HG03565 (cell line): Measurements from ENCODE around the gene DDX18.
A peak's percentile ranks its signal among the peaks of the same experiment; 100 is the strongest.
"Not testable (repeated sequence)": the region's sequence is repeated elsewhere in the genome, so short reads cannot be mapped to it uniquely, and the experiment has no call there.

Source experiments
- ATAC-seq: cut with Tn5 transposase; IDR thresholded peaks from one replicate; pipeline ENCODE4 v1.9.1; 2021; ENCODE audit warnings: mild to moderate bottlenecking, moderate library complexity; ENCODE audit not compliant: unreplicated experiment

Gene DDX18

GRCh38 chr2:117814417-117815264, at the start of gene DDX18:
DDX18 (plus strand) TSS chr2:117814691; CDS start chr2:117814778, 87 bp downstream.
- peak; percentile 92 for ATAC-seq

GRCh38 chr2:117770730-117771129, 43.8 kb upstream of the DDX18 start:
- no peak for ATAC-seq

GRCh38 chr2:117771969-117772630, 42.4 kb upstream of the DDX18 start:
- ATAC-seq: no peak

GRCh38 chr2:117774716-117775115, 39.8 kb upstream of the DDX18 start:
- ATAC-seq: no peak

- no peak for ATAC-seq
Observed at GRCh38 chr2:117775703-117776219, 38.7 kb upstream of the DDX18 start.

GRCh38 chr2:117776888-117777287, 37.6 kb upstream of the DDX18 start:
- no peak for ATAC-seq

- ATAC-seq: peak; percentile 86
Observed at GRCh38 chr2:117785740-117786139, 28.8 kb upstream of the DDX18 start.

GRCh38 chr2:117786520-117786919, 28.0 kb upstream of the DDX18 start:
- ATAC-seq: no peak

GRCh38 chr2:117789505-117789904, 25.0 kb upstream of the DDX18 start:
- ATAC-seq: no peak

- no peak for ATAC-seq
Observed at GRCh38 chr2:117794668-117795067, 19.8 kb upstream of the DDX18 start.

- ATAC-seq: no peak
Observed at GRCh38 chr2:117801826-117802225, 12.7 kb upstream of the DDX18 start.

GRCh38 chr2:117803644-117804325, 10.7 kb upstream of the DDX18 start:
- ATAC-seq: not testable (repeated sequence)

- ATAC-seq: no peak
Observed at GRCh38 chr2:117812443-117812842, 2.0 kb upstream of the DDX18 start.

- ATAC-seq: no peak
Observed at GRCh38 chr2:117815946-117816345, 1.5 kb downstream of the DDX18 start.

GRCh38 chr2:117818921-117819320, 4.4 kb downstream of the DDX18 start:
- no peak for ATAC-seq

GRCh38 chr2:117820444-117820843, 6.0 kb downstream of the DDX18 start:
- peak; percentile 59 for ATAC-seq

- no peak for ATAC-seq
Observed at GRCh38 chr2:117825437-117825836, 10.9 kb downstream of the DDX18 start.

GRCh38 chr2:117827464-117827863, 13.0 kb downstream of the DDX18 start:
- not testable (repeated sequence) for ATAC-seq

GRCh38 chr2:117828870-117829269, 14.4 kb downstream of the DDX18 start:
- no peak for ATAC-seq

GRCh38 chr2:117832332-117832731, 17.8 kb downstream of the DDX18 start:
- no peak for ATAC-seq

GRCh38 chr2:117832905-117833613, 18.6 kb downstream of the DDX18 start:
- no peak for ATAC-seq
